Measurements from ENCODE around the gene ZNF710. TPM values are rescaled to one million over a fixed set of nuclear protein-coding genes. Genes with fewer than 3 reads are reported as not detected.

Gene ZNF710
- total and polyA plus RNA-seq, 2 of the 13 experiments (the other 11 are each of a cell fraction or from before 2014, with no cell fraction given) = 4.7 to 20.6 TPM

GRCh38 chr15:90103701-90104329 lies 102.7 kb downstream of the ZNF710 start (continued):
- TF ChIP-seq ZNF142 (CRISPR knock-in tag; IDR thresholded peaks at IDR 0.05) = no peak
- TF ChIP-seq ZNF614 (CRISPR knock-in tag; IDR thresholded peaks at IDR 0.05; ENCODE audit: borderline replicate concordance) = no peak
- TF ChIP-seq CAMTA2 (CRISPR knock-in tag; IDR thresholded peaks at IDR 0.05; ENCODE audit: borderline replicate concordance) = no peak
- TF ChIP-seq ZNF563 (CRISPR knock-in tag; IDR thresholded peaks at IDR 0.05) = no peak
- TF ChIP-seq LBX2 (CRISPR knock-in tag; IDR thresholded peaks at IDR 0.05; ENCODE audit: borderline replicate concordance) = no peak
- no peak for TF ChIP-seq PHF20 (CRISPR knock-in tag; IDR thresholded peaks at IDR 0.05)
- no peak for TF ChIP-seq HDAC1 (CRISPR knock-in tag; IDR thresholded peaks at IDR 0.05)
- TF ChIP-seq THAP7 (CRISPR knock-in tag; IDR thresholded peaks at IDR 0.05) = no peak
- TF ChIP-seq ZNF121 (CRISPR knock-in tag; IDR thresholded peaks at IDR 0.05) = peak; percentile 84
- TF ChIP-seq IRF2 (CRISPR knock-in tag; IDR thresholded peaks at IDR 0.05) = no peak
- no peak for TF ChIP-seq ATM (IDR thresholded peaks at IDR 0.05; ENCODE audit: borderline replicate concordance)
- TF ChIP-seq HOMEZ (CRISPR knock-in tag; IDR thresholded peaks at IDR 0.05; ENCODE audit: low read depth) = 0 out of 2 replicates have a peak, but pooled peaks have one; percentile 28
- TF ChIP-seq CERS6 (CRISPR knock-in tag; IDR thresholded peaks at IDR 0.05) = no peak
- TF ChIP-seq EHMT2 (IDR thresholded peaks at IDR 0.05; ENCODE audit: borderline replicate concordance, low read depth, low read length) = no peak
- TF ChIP-seq E2F5 (CRISPR knock-in tag; conservative IDR thresholded peaks at IDR 0.05) = no peak
- TF ChIP-seq NR1H2 (CRISPR knock-in tag; IDR thresholded peaks at IDR 0.05; ENCODE audit: borderline replicate concordance, low read depth) = no peak
- TF ChIP-seq DR1 (CRISPR knock-in tag; IDR thresholded peaks at IDR 0.05) = no peak
- TF ChIP-seq CC2D1A (CRISPR knock-in tag; IDR thresholded peaks at IDR 0.05) = no peak
- no peak for TF ChIP-seq MATR3 (CRISPR knock-in tag; IDR thresholded peaks at IDR 0.05)
- TF ChIP-seq ZNF253 (CRISPR knock-in tag; IDR thresholded peaks at IDR 0.05; ENCODE audit: borderline replicate concordance) = no peak

All from HepG2 (cell line).